GM21390 (cell line): ENCODE measurements around the gene UBR1.
"Not testable (repeated sequence)": the region's sequence is repeated elsewhere in the genome, so short reads cannot be mapped to it uniquely, and the experiment has no call there.

Experiments
- ATAC-seq: cut with Tn5 transposase; IDR thresholded peaks from one replicate; pipeline ENCODE4 v1.9.1; 2021; ENCODE audit not compliant: unreplicated experiment

The UBR1 gene

GRCh38 chr15:43067717-43068461 lies 37.9 kb downstream of the UBR1 start:
- no peak for ATAC-seq

DNA sequence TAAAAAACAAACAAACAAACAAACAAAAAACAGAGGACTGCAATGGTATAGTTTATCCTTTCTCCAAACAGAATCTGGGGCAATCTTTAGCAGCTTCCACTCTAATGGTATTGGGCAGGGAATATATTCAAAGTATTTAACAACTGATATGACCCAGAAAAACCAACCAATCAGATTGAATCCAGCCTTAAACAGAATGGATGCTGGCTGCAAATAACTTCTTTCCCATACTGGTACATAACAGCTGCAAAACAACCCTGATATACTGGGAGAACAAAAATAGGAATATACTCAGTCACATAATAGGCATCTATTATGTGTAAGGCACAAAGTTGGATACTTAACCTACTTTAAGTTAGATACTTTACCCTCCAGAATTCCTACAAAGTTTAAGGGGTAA lies 49.1 kb downstream of the UBR1 start:
- ATAC-seq, result no peak

DNA sequence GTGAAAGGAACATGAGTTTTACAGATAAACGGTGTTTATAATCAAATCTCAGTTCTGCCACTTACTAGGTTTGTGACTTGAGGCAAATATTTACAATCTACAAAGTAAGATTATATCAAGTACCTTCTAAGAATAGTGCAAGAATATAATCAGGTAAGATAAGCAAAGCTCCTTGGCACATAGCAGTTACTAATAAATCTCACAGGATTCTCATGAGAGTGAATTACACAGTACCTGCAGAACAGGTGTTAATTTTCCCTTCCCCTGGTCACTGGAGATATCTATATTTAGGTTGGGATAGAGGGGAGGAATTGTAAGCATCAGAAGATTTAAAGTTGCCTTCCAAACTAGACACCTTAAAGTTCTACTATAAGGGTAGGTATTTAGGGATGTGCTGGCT lies 53.0 kb downstream of the UBR1 start:
- no peak for ATAC-seq

DNA sequence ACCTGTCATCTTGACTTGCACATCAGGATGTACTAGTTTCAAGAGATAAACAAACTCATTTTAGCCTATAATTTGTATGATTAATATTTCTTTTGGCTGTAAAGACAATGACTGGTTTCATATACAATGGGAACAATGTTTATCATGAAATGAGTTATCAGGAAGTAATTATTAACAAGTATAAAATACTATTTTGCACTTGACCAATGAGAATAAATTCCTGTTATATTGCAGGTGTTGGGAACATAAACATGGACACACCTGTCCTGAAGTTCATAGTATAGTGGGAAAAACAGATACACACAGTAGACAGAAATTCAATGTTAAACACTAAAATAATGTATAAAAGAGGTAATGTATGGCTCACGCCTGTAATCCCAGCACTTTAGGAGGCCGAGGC lies 56.9 kb downstream of the UBR1 start:
- ATAC-seq, result no peak

DNA sequence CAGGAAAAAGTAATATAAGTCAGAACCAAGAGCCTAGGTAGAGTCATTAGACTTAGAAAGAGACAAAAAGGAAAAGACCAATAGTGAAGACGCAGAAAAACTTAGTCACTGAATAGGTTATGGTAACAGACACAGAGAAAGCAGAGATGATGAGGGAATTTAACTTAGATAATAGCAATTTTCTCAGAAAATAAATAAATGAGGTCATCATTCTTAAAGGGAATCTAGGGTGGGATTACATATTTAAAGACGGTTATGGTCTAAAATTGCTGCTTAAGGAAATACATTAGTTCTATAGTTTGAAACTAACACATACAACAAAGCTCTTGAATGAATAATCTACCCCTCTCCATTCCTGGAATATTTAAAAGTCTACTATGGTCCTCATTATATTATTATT lies 59.4 kb downstream of the UBR1 start:
- ATAC-seq, result no peak

DNA sequence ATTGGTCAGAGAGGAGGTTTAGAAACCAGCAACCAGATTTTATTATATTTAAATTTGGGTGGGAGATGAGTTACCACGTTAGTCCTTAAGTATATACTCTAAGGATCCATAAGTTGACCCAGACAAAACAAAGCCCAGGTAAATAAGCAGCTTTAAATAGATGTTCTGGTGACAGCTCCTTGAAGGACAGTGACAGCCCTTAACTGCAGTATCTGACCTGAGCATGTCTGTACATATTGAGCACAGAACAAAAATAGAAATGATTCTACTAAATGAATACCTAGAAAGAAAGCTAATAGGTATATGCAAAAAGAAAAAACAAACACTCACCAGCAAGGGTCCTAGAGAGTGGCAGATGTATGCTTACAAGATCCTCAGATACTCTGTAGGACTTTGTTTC lies 63.0 kb downstream of the UBR1 start:
- no peak for ATAC-seq

GRCh38 chr15:43041085-43041484 lies 64.8 kb downstream of the UBR1 start:
- ATAC-seq, result not testable (repeated sequence)

- not testable (repeated sequence) for ATAC-seq
Measured at GRCh38 chr15:43035240-43035639, 70.6 kb downstream of the UBR1 start.

- no peak for ATAC-seq
Measured at GRCh38 chr15:43029476-43029875, 76.4 kb downstream of the UBR1 start.

- no peak for ATAC-seq
Measured at GRCh38 chr15:43025150-43025549, 80.7 kb downstream of the UBR1 start.

DNA sequence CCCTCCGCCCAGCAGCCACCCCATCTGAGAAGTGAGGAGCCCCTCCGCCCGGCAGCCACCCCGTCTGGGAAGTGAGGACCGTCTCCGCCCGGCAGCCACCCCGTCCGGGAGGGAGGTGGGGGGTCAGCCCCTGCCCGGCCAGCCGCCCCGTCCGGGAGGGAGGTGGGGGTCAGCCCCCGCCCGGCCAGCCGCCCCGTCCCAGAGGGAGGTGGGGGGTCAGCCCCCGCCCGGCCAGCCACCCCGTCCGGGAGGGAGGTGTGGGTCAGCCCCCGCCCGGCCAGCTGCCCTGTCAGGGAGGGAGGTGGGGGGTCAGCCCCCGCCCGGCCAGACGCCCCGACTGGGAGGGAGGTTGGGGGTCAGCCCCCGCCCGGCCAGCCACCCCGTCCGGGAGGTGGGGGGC lies 91.2 kb downstream of the UBR1 start:
- ATAC-seq, result not testable (repeated sequence)

DNA sequence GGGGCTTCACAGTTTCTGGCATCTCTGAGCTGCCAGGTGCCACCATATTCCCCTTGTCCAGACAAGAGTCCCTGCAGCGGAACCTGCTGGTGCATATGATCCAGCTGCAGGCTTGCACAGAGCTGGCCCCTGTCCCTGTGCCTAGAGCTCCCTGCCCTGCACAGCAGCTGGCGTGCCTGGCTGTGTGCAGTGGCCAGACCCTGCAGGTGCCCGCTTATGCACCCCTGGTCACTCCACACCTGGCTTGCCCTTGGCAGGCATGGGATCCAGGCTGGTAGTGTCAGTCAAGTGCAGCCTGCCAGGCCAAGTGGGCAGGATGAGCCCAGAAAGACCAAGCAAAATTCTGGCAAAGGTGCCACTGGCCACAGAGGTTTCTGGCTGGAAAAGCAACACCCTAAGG lies 96.6 kb downstream of the UBR1 start:
- no peak for ATAC-seq

- no peak for ATAC-seq
Measured at GRCh38 chr15:43008150-43008549, 97.7 kb downstream of the UBR1 start.

DNA sequence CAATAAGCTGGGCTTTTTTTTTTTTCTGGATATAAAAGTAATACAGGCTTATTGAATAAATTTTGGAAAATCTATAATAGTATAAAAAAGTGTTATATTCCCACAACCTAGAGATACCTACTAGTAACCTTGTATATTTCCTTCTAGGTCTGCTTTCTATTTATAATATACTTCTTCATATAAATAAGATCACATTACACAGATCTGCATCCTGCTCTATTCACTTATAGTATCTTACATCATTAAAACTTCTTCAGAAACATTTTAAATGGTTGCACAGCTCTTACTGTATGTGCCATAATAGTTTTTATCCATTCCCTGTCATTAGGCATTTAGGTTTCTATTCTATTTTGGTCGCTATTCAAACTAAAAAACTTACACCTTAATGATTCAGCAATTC lies 98.3 kb downstream of the UBR1 start:
- ATAC-seq, result no peak

DNA sequence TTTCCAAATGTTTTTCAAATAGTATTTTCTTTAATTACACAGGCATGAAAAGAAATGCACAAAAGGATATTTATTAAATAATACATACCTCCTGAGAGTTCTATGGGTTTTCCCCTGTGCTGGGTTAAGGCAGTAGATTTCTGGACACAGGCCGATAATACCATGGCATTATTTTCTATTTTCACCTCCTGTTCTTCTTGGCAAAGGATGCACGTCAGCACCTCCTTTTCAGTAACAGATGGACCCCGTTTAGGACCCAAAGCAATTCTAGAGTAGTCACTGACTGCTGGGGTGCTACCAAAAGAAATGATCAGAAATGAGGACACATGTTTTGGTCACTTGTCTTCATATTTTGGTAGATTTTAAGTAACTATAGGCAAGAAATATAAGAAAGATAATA lies 98.8 kb downstream of the UBR1 start:
- ATAC-seq, result no peak

DNA sequence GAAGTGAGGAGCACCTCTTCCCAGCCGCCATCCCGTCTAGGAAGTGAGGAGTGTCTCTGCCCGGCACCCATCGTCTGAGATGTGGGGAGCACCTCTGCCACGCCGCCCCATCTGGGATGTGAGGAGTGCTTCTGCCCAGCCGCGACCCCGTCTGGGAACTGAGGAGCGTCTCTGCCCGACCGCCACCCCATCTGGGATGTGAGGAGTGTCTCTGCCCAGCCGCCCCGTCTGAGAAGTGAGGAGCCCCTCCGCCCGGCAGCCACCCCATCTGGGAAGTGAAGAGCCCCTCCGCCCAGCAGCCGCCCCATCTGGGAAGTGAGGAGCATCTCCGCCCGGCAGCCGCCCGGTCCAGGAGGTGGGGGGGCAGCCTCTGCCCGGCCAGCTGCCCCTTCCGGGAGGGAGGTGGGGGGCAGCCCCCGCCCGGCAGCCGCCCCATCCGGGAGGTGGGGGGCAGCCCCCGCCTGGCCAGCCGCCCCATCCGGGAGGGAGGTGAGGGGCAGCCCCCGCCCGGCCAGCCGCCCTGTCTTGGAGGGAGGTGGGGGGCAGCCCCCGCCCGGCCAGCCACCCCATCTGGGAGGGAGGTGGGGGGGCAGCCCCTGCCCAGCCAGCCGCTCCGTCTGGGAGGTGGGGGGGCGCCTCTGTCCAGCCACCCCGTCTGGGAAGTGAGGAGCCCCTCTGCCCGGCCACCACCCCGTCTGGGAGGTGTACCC lies 100.8 kb downstream of the UBR1 start:
- not testable (repeated sequence) for ATAC-seq

GRCh38 chr15:42999201-42999779 lies 106.5 kb downstream of the UBR1 start:
- ATAC-seq, result no peak

GRCh38 chr15:42996871-42997270 lies 109.0 kb downstream of the UBR1 start:
- no peak for ATAC-seq

- ATAC-seq, result no peak
Measured at GRCh38 chr15:42994546-42994945, 111.3 kb downstream of the UBR1 start.

- ATAC-seq, result no peak
Measured at GRCh38 chr15:42992626-42993025, 113.2 kb downstream of the UBR1 start.

GRCh38 chr15:42986693-42987342 lies 119.0 kb downstream of the UBR1 start:
- no peak for ATAC-seq
